Esophagus muscularis mucosa (tissue), 4 donors: Measurements from ENCODE around the gene PFDN4. TPM values are rescaled to one million over a fixed set of nuclear protein-coding genes. Genes with fewer than 3 reads are reported as not detected.

ENCODE experiments used
- DNase-seq: peaks from one replicate; pipeline ENCODE4 v3.0.0-alpha.2; 2017; ENCODE audit errors: extremely low spot score
- H3K27ac ChIP-seq, 4 donors: fragments of 200-600 bp; sonication (generic); replicated peaks in 1 of 4; 1 replicate in 3 of 4; 2 replicates in 1 of 4; pipeline ENCODE4 v1.5.1; 2016 to 2019; ENCODE audit warnings: mild to moderate bottlenecking in 1 of 4
- H3K27me3 ChIP-seq, 4 donors: fragments of 200-600 bp; sonication (generic); one replicate each; pipeline versions ENCODE4 v1.5.1 to v1.6.0; 2016 to 2019
- H3K36me3 ChIP-seq, 4 donors: fragments of 200-600 bp; sonication (generic); one replicate each; pipeline ENCODE4 v1.5.1; 2016 to 2019
- H3K4me1 ChIP-seq, 4 donors: fragments of 200-600 bp; sonication (generic); one replicate each; pipeline ENCODE4 v1.5.1; 2016 to 2019
- H3K4me3 ChIP-seq, 4 donors: fragments of 200-600 bp; sonication (generic); 1 replicate in 2 of 4; 2 replicates in 2 of 4; pipeline ENCODE4 v1.5.1; 2016 to 2019; ENCODE audit warnings: mild to moderate bottlenecking in 4 of 4, moderate library complexity in 1 of 4
- H3K9me3 ChIP-seq, 4 donors: fragments of 200-600 bp; sonication (generic); 1 replicate in 3 of 4; 2 replicates in 1 of 4; pipeline ENCODE4 v1.5.1; 2016 to 2019
- CTCF ChIP-seq, 3 experiments: fragments of 200-600 bp in 2 of 3; fragments of 450-650 bp in 1 of 3; sonication (generic) in 2 of 3; IDR thresholded peaks; one replicate each; pipeline ENCODE4 v1.5.1; 2017 to 2019; ENCODE audit warnings: antibody characterized with exemption in 3 of 3, mild to moderate bottlenecking in 2 of 3, moderate library complexity in 1 of 3
- EP300 ChIP-seq: sonication (generic); formaldehyde crosslinking; IDR thresholded peaks from one replicate; pipeline ENCODE4 v1.6.1; 2017; ENCODE audit warnings: antibody characterized with exemption
- POLR2A ChIP-seq: fragments of 450-650 bp; IDR thresholded peaks from one replicate; pipeline ENCODE4 v1.6.1; 2017; ENCODE audit warnings: antibody characterized with exemption, moderate library complexity, mild to moderate bottlenecking, low read depth
- POLR2AphosphoS5 ChIP-seq, 2 donors: sonication (generic); formaldehyde crosslinking; IDR thresholded peaks; one replicate each; pipeline ENCODE4 v1.6.1; 2017; ENCODE audit warnings: antibody characterized with exemption in 2 of 2
- WGBS: methylation state at CpG from one replicate; pipeline ENCODE4 v1.1.5; 2018; 5-methylcytosine and 5-hydroxymethylcytosine counted together
- intact Hi-C: fragments of 100-400 bp; cut with DNase I; formaldehyde crosslinking; loops from one replicate; pipeline ENCODE4 v1.15.1; 2023
- total RNA-seq, 4 donors: library from RNA; depleted of rRNA; stranded (reverse); fragments of >200 nt; gene quantifications; one replicate each; pipeline versions ENCODE4 v1.1.0 to v1.2.1, GENCODE V29; 2016

PFDN4 gene
- total RNA-seq, 4 donors from 2014 or later: 43.2 to 96.8 (median 58.7) TPM

- Histone ChIP-seq H3K9me3 (no peaks in the 10 kb centered on the region), H3K4me1 (peaks cover 19 to 25% (median 20%) of the 10 kb centered on the region in 4 donors), H3K4me3 (no peak overlapping the region), H3K27ac (no peak overlapping the region), H3K36me3 (no peaks in the 10 kb centered on the region), H3K27me3 (peaks cover 0 to 88% (median 19%) of the 10 kb centered on the region in 4 donors)
- no peak for DNase-seq
- intact Hi-C loops: no loop called here
- TF ChIP-seq POLR2AphosphoS5 (IDR thresholded peaks at IDR 0.05) (no peak), EP300 (no peak), POLR2A (no peak), CTCF (IDR thresholded peaks at IDR 0.05) (no peak)
- WGBS: 74% methylated on average over 4 of the region's 4 CpGs
Observed at GRCh38 chr20:54170026-54170471, 37.8 kb upstream of the PFDN4 start.

- intact Hi-C loops: no loop called here
- Histone ChIP-seq H3K4me1 (peaks cover 19 to 25% (median 20%) of the 10 kb centered on the region in 4 donors), H3K4me3 (no peak overlapping the region), H3K36me3 (no peaks in the 10 kb centered on the region), H3K27ac (no peak overlapping the region), H3K9me3 (no peaks in the 10 kb centered on the region), H3K27me3 (peaks cover 0 to 89% (median 19%) of the 10 kb centered on the region in 4 donors)
- no peak for TF ChIP-seq CTCF (IDR thresholded peaks at IDR 0.05)
- no peak for TF ChIP-seq EP300
- no peak for TF ChIP-seq POLR2AphosphoS5 (IDR thresholded peaks at IDR 0.05)
- TF ChIP-seq POLR2A: no peak
- WGBS: 63% methylated on average over 3 of the region's 3 CpGs
- no peak for DNase-seq
Observed at GRCh38 chr20:54170963-54171362, 36.9 kb upstream of the PFDN4 start.

GRCh38 chr20:54172532-54172855, 35.4 kb upstream of the PFDN4 start:
- no peak for TF ChIP-seq POLR2A
- TF ChIP-seq POLR2AphosphoS5 (IDR thresholded peaks at IDR 0.05): no peak
- no peak for TF ChIP-seq CTCF (IDR thresholded peaks at IDR 0.05)
- no peak for TF ChIP-seq EP300
- 17% methylated on average over 11 of the region's 12 CpGs for WGBS
- Histone ChIP-seq H3K36me3 (no peaks in the 10 kb centered on the region), H3K27me3 (peaks cover 0 to 95% (median 19%) of the 10 kb centered on the region in 4 donors), H3K4me3 (no peak overlapping the region), H3K4me1 (peaks cover 19 to 25% (median 20%) of the 10 kb centered on the region in 4 donors), H3K27ac (no peak overlapping the region), H3K9me3 (no peaks in the 10 kb centered on the region)
- DNase-seq: no peak
- intact Hi-C loops: no loop called here

- Histone ChIP-seq H3K27ac (no peak overlapping the region), H3K9me3 (no peaks in the 10 kb centered on the region), H3K4me1 (peaks cover 19 to 25% (median 20%) of the 10 kb centered on the region in 4 donors), H3K4me3 (peak overlapping the region in 1 of 4 donors; percentile 18), H3K27me3 (peaks cover 0 to 97% (median 17%) of the 10 kb centered on the region in 4 donors), H3K36me3 (no peaks in the 10 kb centered on the region)
- 2% methylated on average over 37 of the region's 66 CpGs for WGBS
- no peak for TF ChIP-seq EP300
- no peak for DNase-seq
- intact Hi-C loops: no loop called here
Observed at GRCh38 chr20:54172856-54173652, 34.8 kb upstream of the PFDN4 start.

- H3K27ac ChIP-seq: no peak within 1 kb of the TSS
- intact Hi-C loops: no loop called here
- H3K27me3 ChIP-seq: peaks cover 0 to 89% (median 17%) of the 10 kb centered on the region in 4 donors
- peak within 1 kb of the TSS in 3 of 4 donors; percentile 3 to 20 (median 18) for H3K4me3 ChIP-seq
- no peak for DNase-seq
- 3% methylated on average over 48 of the region's 61 CpGs for WGBS
- peaks cover 19 to 25% (median 20%) of the 10 kb centered on the region in 4 donors for H3K4me1 ChIP-seq
- H3K36me3 ChIP-seq: no peaks in the 10 kb centered on the region
- no peak for TF ChIP-seq POLR2A
- no peak for TF ChIP-seq EP300
- TF ChIP-seq POLR2AphosphoS5 (IDR thresholded peaks at IDR 0.05): no peak
- TF ChIP-seq CTCF (IDR thresholded peaks at IDR 0.05): no peak
- H3K9me3 ChIP-seq: no peaks in the 10 kb centered on the region
Observed at GRCh38 chr20:54173653-54174456, 34.0 kb upstream of the PFDN4 start, which contains the start of gene CYP24A1. Gene CYP24A1, minus strand, starts transcription at chr20:54173986. Its CDS starts 407 bp downstream, at chr20:54173579.
